GM18867 (cell line): Measurements from ENCODE around the gene ZNF229.
"Not testable (repeated sequence)": the region's sequence is repeated elsewhere in the genome, so short reads cannot be mapped to it uniquely, and the experiment has no call there.

Source experiments
- ATAC-seq: cut with Tn5 transposase; IDR thresholded peaks from one replicate; pipeline ENCODE4 v1.9.1; 2021; ENCODE audit warnings: mild to moderate bottlenecking, moderate library complexity; ENCODE audit not compliant: unreplicated experiment

ZNF229 gene

GRCh38 chr19:44447916-44448674 is at the start of gene ZNF229:
Gene ZNF229, minus strand, starts transcription at chr19:44448472. Its CDS starts 5,625 bp downstream, at chr19:44442847.
- no peak for ATAC-seq

- no peak for ATAC-seq
Observed at GRCh38 chr19:44496711-44497110, 48.4 kb upstream of the ZNF229 start.

GRCh38 chr19:44476559-44477408 is 28.5 kb upstream of the ZNF229 start:
- no peak for ATAC-seq

- ATAC-seq: not testable (repeated sequence)
Observed at GRCh38 chr19:44468730-44469129, 20.5 kb upstream of the ZNF229 start.

- ATAC-seq: not testable (repeated sequence)
Observed at GRCh38 chr19:44462600-44463286, 14.5 kb upstream of the ZNF229 start.

- not testable (repeated sequence) for ATAC-seq
Observed at GRCh38 chr19:44456016-44456415, 7.7 kb upstream of the ZNF229 start.

- no peak for ATAC-seq
Observed at GRCh38 chr19:44455100-44455499, 6.8 kb upstream of the ZNF229 start.

GRCh38 chr19:44452367-44452766 is 4.1 kb upstream of the ZNF229 start:
- ATAC-seq: no peak

- no peak for ATAC-seq
Observed at GRCh38 chr19:44451687-44452086, 3.4 kb upstream of the ZNF229 start.

- no peak for ATAC-seq
Observed at GRCh38 chr19:44438441-44438840, 9.8 kb downstream of the ZNF229 start.

- ATAC-seq: no peak
Observed at GRCh38 chr19:44435441-44435840, 12.8 kb downstream of the ZNF229 start.

GRCh38 chr19:44430956-44431355 is 17.3 kb downstream of the ZNF229 start:
- ATAC-seq: no peak

- not testable (repeated sequence) for ATAC-seq
Observed at GRCh38 chr19:44415553-44415952, 32.7 kb downstream of the ZNF229 start.

- ATAC-seq: no peak
Observed at GRCh38 chr19:44401139-44402115, 46.8 kb downstream of the ZNF229 start, which contains the start of gene ZNF285. Gene ZNF285, minus strand, starts transcription at chr19:44401608. Its CDS starts 4,395 bp downstream, at chr19:44397213.

- not testable (repeated sequence) for ATAC-seq
Observed at GRCh38 chr19:44389268-44389667, 59.0 kb downstream of the ZNF229 start.
